GM06990 (cell line): ENCODE results near the gene P2RY4.
"Not testable (repeated sequence)": the region's sequence is repeated elsewhere in the genome, so short reads cannot be mapped to it uniquely, and the experiment has no call there.

ENCODE experiments used
- DNase-seq: peaks from one replicate; pipeline ENCODE4 v3.0.0-alpha.2; 2011; ENCODE audit not compliant: insufficient read length; ENCODE audit errors: extremely low read depth
- H3K27me3 ChIP-seq: replicated peaks from 2 replicates; pipeline ENCODE4 v1.6.0; 2011; ENCODE audit warnings: low read length; ENCODE audit not compliant: control insufficient read depth, insufficient read depth
- H3K36me3 ChIP-seq: 2 replicates; pipeline ENCODE4 v1.5.1; 2011; ENCODE audit warnings: low read length; ENCODE audit not compliant: control insufficient read depth, insufficient read depth
- H3K4me3 ChIP-seq: replicated peaks from 2 replicates; pipeline ENCODE4 v1.5.1; 2011; ENCODE audit warnings: low read depth, mild to moderate bottlenecking, control low read depth, low read length
- CTCF ChIP-seq: IDR thresholded peaks from 2 replicates; pipeline ENCODE4 v1.5.1; 2011; ENCODE audit warnings: low read length, control low read depth, mild to moderate bottlenecking, inconsistent platforms; ENCODE audit not compliant: insufficient read depth, poor library complexity, severe bottlenecking

P2RY4 gene

GRCh38 chrX:70253377-70254062 lies 6.5 kb downstream of the P2RY4 start:
- Histone ChIP-seq H3K36me3 (no peaks in the 10 kb centered on the region), H3K27me3 (no peaks in the 10 kb centered on the region), H3K4me3 (no peak overlapping the region)
- TF ChIP-seq CTCF, result no peak
- DNase-seq, result no peak

DNA sequence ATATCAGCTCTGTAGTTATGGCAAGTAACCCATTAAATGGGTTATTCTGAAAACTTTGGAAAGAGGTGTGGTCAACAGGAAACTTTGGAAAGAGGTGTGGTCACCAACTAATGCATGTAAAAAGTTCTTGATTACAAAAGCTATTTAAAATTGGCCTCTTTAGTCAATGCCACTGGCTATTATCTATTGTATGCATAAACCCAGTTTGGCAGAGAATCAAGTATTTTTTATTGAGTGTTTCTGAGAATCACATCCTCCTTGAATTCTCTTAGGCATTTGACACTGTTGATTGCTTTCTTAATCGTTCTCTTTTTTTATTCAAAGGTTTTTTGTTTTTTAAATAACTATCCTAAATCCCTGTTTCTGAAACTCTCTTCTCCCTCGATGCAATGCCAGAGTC lies 7.5 kb downstream of the P2RY4 start:
- no peaks in the 10 kb centered on the region for H3K27me3 ChIP-seq
- no peak for DNase-seq
- no peak for TF ChIP-seq CTCF
- H3K4me3 ChIP-seq, result no peak overlapping the region
- H3K36me3 ChIP-seq, result no peaks in the 10 kb centered on the region

DNA sequence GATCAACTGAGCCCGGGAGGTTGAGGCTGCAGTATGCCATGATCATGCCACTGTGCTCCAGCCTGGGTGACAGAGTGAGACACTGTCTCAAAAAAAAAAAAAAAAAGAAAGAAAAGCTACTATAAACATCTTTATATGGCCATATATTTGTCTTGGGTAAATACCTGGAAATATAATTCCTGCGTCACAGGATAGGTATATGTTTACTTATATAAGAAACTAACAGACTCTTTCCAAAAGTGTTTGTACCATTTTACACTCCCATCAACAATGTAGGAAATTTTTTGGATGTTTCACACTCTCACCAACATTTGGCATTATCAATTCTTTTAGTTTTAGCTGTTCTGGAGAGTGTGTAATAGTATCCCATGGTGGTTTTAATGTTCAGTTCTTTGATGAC lies 12.8 kb downstream of the P2RY4 start:
- H3K36me3 ChIP-seq, result no peaks in the 10 kb centered on the region
- no peaks in the 10 kb centered on the region for H3K27me3 ChIP-seq
- no peak for DNase-seq
- no peak overlapping the region for H3K4me3 ChIP-seq
- no peak for TF ChIP-seq CTCF

- Histone ChIP-seq H3K36me3 (no peaks in the 10 kb centered on the region), H3K4me3 (no peak overlapping the region), H3K27me3 (no peaks in the 10 kb centered on the region)
- no peak for TF ChIP-seq CTCF
- no peak for DNase-seq
These were observed 15.1 kb downstream of the P2RY4 start for GRCh38 chrX:70244881-70245280.

DNA sequence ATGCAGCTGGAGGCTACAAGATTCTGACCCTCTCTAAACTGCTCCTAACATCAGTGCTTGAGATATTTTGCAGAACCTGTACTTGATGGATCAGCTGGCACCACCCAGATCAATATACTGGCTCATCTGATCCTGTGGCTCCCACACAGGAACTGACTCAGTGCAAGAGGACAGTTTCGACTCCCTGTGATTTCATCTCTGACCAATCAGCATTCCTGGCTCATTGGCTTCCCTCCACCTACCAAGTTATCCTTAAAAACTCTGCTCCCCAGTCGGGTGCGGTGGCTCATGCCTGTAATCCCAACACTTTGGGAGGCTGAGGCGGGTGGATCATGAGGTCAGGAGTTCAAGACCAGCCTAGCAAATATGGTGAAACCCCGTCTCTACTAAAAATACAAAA lies 16.4 kb downstream of the P2RY4 start:
- not testable (repeated sequence) for H3K36me3 ChIP-seq, DNase-seq, H3K4me3 ChIP-seq, H3K27me3 ChIP-seq

DNA sequence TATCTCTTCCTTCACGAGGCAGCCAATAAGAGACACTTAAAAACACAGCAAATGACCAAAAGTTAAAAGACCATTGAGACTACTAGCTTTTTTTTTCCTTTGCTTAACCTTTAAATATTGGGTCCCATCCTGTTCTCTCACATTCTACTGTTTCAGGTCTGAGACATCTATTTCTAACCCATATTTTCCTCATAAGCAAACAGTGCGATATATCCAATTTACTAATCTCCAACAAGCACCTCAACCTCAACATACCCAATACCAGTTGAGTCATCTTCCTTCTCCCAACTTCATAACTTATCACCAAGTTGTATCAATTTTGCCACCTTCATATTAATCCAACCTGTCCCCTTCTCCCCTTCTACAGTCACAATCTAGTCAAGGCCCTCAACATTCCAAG lies 18.5 kb downstream of the P2RY4 start:
- no peak for DNase-seq
- Histone ChIP-seq H3K36me3 (no peaks in the 10 kb centered on the region), H3K4me3 (no peak overlapping the region), H3K27me3 (no peaks in the 10 kb centered on the region)
- TF ChIP-seq CTCF, result no peak
